ENCODE measurements around the gene CAMSAP1.
"Not testable (repeated sequence)": the region's sequence is repeated elsewhere in the genome, so short reads cannot be mapped to it uniquely, and the experiment has no call there.

Gene CAMSAP1

DNA sequence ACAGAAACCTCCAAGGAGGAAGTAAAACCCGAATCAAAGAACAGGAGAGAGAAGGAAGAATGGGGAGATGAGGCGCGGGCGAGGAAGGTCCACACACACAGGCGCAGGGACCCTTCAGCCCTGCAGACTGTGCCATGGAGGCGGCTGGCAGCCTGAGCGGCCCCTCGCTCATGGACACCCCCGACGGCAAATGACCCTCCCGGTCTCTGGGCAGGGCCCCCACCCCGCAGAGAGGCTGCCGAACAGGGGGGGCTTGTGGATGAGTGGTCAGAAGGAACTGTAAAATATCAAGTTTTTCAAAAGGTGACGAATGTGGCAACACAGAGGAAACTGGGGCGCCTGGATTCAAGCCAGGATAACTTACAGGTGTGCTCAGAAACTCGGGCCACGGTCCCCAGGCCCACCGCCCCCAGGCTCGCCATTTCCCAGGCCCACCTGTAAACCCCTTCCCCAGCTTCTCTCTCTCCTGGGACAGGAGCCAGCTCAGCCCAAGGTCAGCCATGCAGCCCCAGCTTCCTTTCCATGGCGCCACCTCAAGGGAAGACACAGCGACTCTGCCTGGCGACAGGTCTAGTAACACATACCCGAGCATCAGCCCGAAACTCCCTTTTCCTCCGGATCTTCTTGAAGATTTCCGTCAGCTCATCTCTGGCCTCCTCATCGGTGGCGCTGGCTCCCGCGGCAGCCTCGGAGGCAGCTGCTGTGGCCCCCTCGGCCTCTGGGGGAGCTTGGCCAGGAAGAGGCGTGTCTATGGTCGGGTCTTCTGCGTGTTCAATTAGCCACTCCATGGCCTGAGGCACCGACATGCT, 37.3 kb upstream of the CAMSAP1 start:
- H3K4me2 ChIP-seq (ENCODE audit: insufficient read depth, low read length): no peak overlapping the region
- H3K79me2 ChIP-seq (ENCODE audit: insufficient read depth, low read length): no peaks in the 10 kb centered on the region
- DNase-seq: no peak
- no peak overlapping the region for H3K4me3 ChIP-seq (ENCODE audit: low read depth in 1 of 2, low read length in 2 of 2)
- H3K9me3 ChIP-seq (ENCODE audit: insufficient read depth, low read length, severe bottlenecking): no peaks in the 10 kb centered on the region
- no peak overlapping the region for H3K9ac ChIP-seq (ENCODE audit: low read depth, low read length)
- H3K27me3 ChIP-seq (ENCODE audit: insufficient read depth, low read length, poor library complexity): no peaks in the 10 kb centered on the region
- TF ChIP-seq CTCF (IDR thresholded peaks at IDR 0.05; ENCODE audit: borderline replicate concordance, extremely low read depth, low read length, poor library complexity, severe bottlenecking) (no peak), EZH2 (IDR thresholded peaks at IDR 0.05; ENCODE audit: borderline replicate concordance, low read depth, low read length, severe bottlenecking) (no peak)
- no peak overlapping the region for H3K27ac ChIP-seq (ENCODE audit: low read length)
- no peak overlapping the region for H2AFZ ChIP-seq (ENCODE audit: low read depth, low read length)
- H3K4me1 ChIP-seq (ENCODE audit: insufficient read depth, low read length): no peaks in the 10 kb centered on the region
- peaks cover 61% of the 10 kb centered on the region for H3K36me3 ChIP-seq (ENCODE audit: insufficient read depth, low read length)
- no peak for ATAC-seq (ENCODE audit: insufficient read depth, low read depth)
- peaks cover 30% of the 10 kb centered on the region for H4K20me1 ChIP-seq (ENCODE audit: insufficient read depth, low read length)

DNA sequence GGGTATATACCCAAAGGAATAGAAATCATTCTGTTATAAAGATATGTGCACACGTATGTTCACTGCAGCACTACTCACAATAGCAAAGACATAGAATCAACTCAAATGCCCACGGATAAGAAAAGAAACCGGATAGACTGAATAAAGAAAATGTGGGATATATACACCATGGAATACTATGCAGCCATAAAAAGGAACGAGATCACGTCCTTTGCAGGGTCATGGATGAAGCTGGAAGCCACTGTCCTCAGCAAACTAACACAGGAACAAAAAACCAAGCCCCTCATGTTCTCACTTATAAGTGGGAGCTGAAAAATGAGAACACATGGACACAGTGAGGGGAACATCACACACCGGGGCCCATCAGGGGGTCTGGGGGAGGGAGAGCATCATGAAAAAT, 36.3 kb upstream of the CAMSAP1 start:
- H3K4me3 ChIP-seq (ENCODE audit: low read depth in 1 of 2, low read length in 2 of 2); H3K9ac ChIP-seq (ENCODE audit: low read depth, low read length); H3K4me2 ChIP-seq (ENCODE audit: insufficient read depth, low read length); H3K27me3 ChIP-seq (ENCODE audit: insufficient read depth, low read length, poor library complexity); H3K27ac ChIP-seq (ENCODE audit: low read length); ATAC-seq (ENCODE audit: insufficient read depth, low read depth); H2AFZ ChIP-seq (ENCODE audit: low read depth, low read length); H3K79me2 ChIP-seq (ENCODE audit: insufficient read depth, low read length); H3K4me1 ChIP-seq (ENCODE audit: insufficient read depth, low read length); DNase-seq; H3K9me3 ChIP-seq (ENCODE audit: insufficient read depth, low read length, severe bottlenecking): not testable (repeated sequence)
- Histone ChIP-seq H3K36me3 (ENCODE audit: insufficient read depth, low read length) (peaks cover 65% of the 10 kb centered on the region), H4K20me1 (ENCODE audit: insufficient read depth, low read length) (peaks cover 29% of the 10 kb centered on the region)

DNA sequence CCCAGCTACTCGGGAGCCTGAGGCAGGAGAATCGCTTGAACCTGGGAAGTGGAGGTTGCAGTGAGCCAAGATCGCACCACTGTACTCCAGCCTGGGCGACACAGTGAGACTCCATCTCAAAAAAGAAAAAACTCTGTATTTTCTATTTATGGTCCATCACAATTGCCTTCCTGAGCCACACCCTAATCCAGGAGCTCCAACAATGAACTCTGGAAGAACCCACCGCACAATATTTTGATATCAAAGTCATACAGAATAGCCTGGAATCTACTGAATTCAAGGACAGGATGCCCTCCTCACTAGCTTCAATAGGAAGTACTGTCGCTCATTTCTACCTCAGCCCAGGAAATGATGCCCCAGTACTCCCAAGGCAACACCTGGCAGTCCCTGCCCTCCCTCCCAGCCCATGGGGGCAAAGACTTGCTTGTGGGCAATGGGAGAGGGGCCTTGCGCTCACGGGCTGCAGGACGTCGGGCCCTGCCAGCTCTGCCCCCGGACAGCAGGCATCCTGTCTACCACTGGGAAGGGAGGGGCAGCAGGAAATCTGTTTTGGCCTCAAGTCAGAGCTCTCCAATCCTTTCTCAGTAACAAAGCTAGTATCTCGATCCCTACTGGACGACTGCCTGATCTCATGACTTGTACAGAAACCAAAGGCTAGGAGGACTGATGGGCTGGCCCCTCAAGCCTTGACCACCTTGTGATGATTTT, 34.1 kb upstream of the CAMSAP1 start:
- ATAC-seq (ENCODE audit: insufficient read depth, low read depth) (no peak), DNase-seq (no peak)
- Histone ChIP-seq H3K4me2 (ENCODE audit: insufficient read depth, low read length) (no peak overlapping the region), H2AFZ (ENCODE audit: low read depth, low read length) (no peak overlapping the region), H3K36me3 (ENCODE audit: insufficient read depth, low read length) (peaks cover 69% of the 10 kb centered on the region), H4K20me1 (ENCODE audit: insufficient read depth, low read length) (peaks cover 26% of the 10 kb centered on the region), H3K27ac (ENCODE audit: low read length) (no peak overlapping the region), H3K79me2 (ENCODE audit: insufficient read depth, low read length) (no peaks in the 10 kb centered on the region), H3K4me1 (ENCODE audit: insufficient read depth, low read length) (no peaks in the 10 kb centered on the region), H3K9ac (ENCODE audit: low read depth, low read length) (no peak overlapping the region), H3K27me3 (ENCODE audit: insufficient read depth, low read length, poor library complexity) (no peaks in the 10 kb centered on the region), H3K9me3 (ENCODE audit: insufficient read depth, low read length, severe bottlenecking) (peaks cover 3% of the 10 kb centered on the region), H3K4me3 (ENCODE audit: low read depth in 1 of 2, low read length in 2 of 2) (no peak overlapping the region)
- no peak for TF ChIP-seq EZH2 (IDR thresholded peaks at IDR 0.05; ENCODE audit: borderline replicate concordance, low read depth, low read length, severe bottlenecking)
- no peak for TF ChIP-seq CTCF (IDR thresholded peaks at IDR 0.05; ENCODE audit: borderline replicate concordance, extremely low read depth, low read length, poor library complexity, severe bottlenecking)
